CD14-positive monocyte (primary cell): ENCODE results near the gene PCDHGB7. TPM values are rescaled to one million over a fixed set of nuclear protein-coding genes. Genes with fewer than 3 reads are reported as not detected.

Source experiments
- DNase-seq, 3 donors: peaks; one replicate each; pipeline ENCODE4 v3.0.0-alpha.2; 2011 to 2022
- H2AFZ ChIP-seq: 2 replicates; pipeline ENCODE4 v1.6.0; 2012; ENCODE audit warnings: mild to moderate bottlenecking, low read depth, low read length, inconsistent platforms; ENCODE audit not compliant: insufficient read depth, poor library complexity, severe bottlenecking
- H3K27ac ChIP-seq, 2 donors: 1 replicate in 1 of 2; 2 replicates in 1 of 2; pipeline ENCODE4 v1.5.1; 2012 to 2013; ENCODE audit warnings: low read length in 2 of 2, control low read depth in 1 of 2, inconsistent platforms in 1 of 2, low read depth in 1 of 2, mild to moderate bottlenecking in 1 of 2
- H3K27me3 ChIP-seq, 2 donors: one replicate each; pipeline versions ENCODE4 v1.6.0 to v1.6.1; 2011 to 2013; ENCODE audit warnings: low read length in 2 of 2; ENCODE audit not compliant: control insufficient read depth in 2 of 2, insufficient read depth in 2 of 2
- H3K36me3 ChIP-seq, 2 donors: replicated peaks in 1 of 2; 1 replicate in 1 of 2; 2 replicates in 1 of 2; pipeline versions ENCODE4 v1.5.1 to v1.6.1; 2012 to 2013; ENCODE audit warnings: low read length in 2 of 2, control low read depth in 1 of 2, inconsistent platforms in 1 of 2, mild to moderate bottlenecking in 1 of 2; ENCODE audit not compliant: insufficient read depth in 2 of 2, control insufficient read depth in 1 of 2
- H3K4me1 ChIP-seq, 2 donors: 1 replicate in 1 of 2; 2 replicates in 1 of 2; pipeline versions ENCODE4 v1.5.1 to v1.6.1; 2012 to 2013; ENCODE audit warnings: low read length in 2 of 2, control low read depth in 1 of 2, inconsistent platforms in 1 of 2, mild to moderate bottlenecking in 1 of 2, moderate library complexity in 1 of 2; ENCODE audit not compliant: insufficient read depth in 2 of 2, control insufficient read depth in 1 of 2
- H3K4me2 ChIP-seq: replicated peaks from 2 replicates; pipeline ENCODE3; 2012; ENCODE audit warnings: low read length, moderate library complexity, mild to moderate bottlenecking; ENCODE audit not compliant: poor library complexity, severe bottlenecking; ENCODE audit errors: extremely low read depth
- H3K4me3 ChIP-seq, 3 experiments: fragments of 200-600 bp in 1 of 3; sonication (generic) in 1 of 3; replicated peaks in 1 of 3; 1 replicate in 2 of 3; 2 replicates in 1 of 3; pipeline ENCODE4 v1.5.1; 2011 to 2013; ENCODE audit warnings: low read length in 3 of 3, mild to moderate bottlenecking in 3 of 3, control low read depth in 2 of 3, low read depth in 2 of 3, inconsistent platforms in 1 of 3, moderate library complexity in 1 of 3
- H3K79me2 ChIP-seq: 2 replicates; pipeline ENCODE4 v1.6.0; 2012; ENCODE audit warnings: mild to moderate bottlenecking, control low read depth, inconsistent platforms, low read length, moderate library complexity; ENCODE audit not compliant: insufficient read depth
- H3K9ac ChIP-seq: 2 replicates; pipeline ENCODE4 v1.6.0; 2017; ENCODE audit warnings: low read length, mild to moderate bottlenecking; ENCODE audit not compliant: insufficient read depth, poor library complexity, severe bottlenecking
- H3K9me3 ChIP-seq, 2 donors: replicated peaks in 1 of 2; 1 replicate in 1 of 2; 2 replicates in 1 of 2; pipeline versions ENCODE4 v1.5.1 to v1.6.1; 2012 to 2013; ENCODE audit warnings: low read length in 2 of 2, control low read depth in 1 of 2; ENCODE audit not compliant: control insufficient read depth in 1 of 2, insufficient read depth in 1 of 2
- H4K20me1 ChIP-seq: 2 replicates; pipeline ENCODE4 v1.6.0; 2012; ENCODE audit warnings: mild to moderate bottlenecking, low read length, control low read depth, moderate library complexity; ENCODE audit not compliant: insufficient read depth
- H3K27ac Mint-ChIP-seq, 7 donors: one replicate each; pipeline ENCODE4 v1.8.0; 2020; ENCODE audit warnings: mild to moderate bottlenecking in 7 of 7, mixed read lengths in 7 of 7, moderate library complexity in 6 of 7, inconsistent platforms in 2 of 7
- H3K27me3 Mint-ChIP-seq, 3 donors: one replicate each; pipeline ENCODE4 v1.8.0; 2021 to 2022; ENCODE audit warnings: low read depth in 3 of 3, mild to moderate bottlenecking in 3 of 3, mixed read lengths in 3 of 3, moderate library complexity in 3 of 3, inconsistent platforms in 1 of 3
- H3K36me3 Mint-ChIP-seq, 2 donors: one replicate each; pipeline ENCODE4 v1.8.0; 2020; ENCODE audit warnings: mixed read lengths in 2 of 2, inconsistent platforms in 1 of 2, mild to moderate bottlenecking in 1 of 2
- H3K4me1 Mint-ChIP-seq: one replicate; pipeline ENCODE4 v1.8.0; 2020; ENCODE audit warnings: mild to moderate bottlenecking, mixed read lengths
- H3K4me3 Mint-ChIP-seq, 2 donors: one replicate each; pipeline ENCODE4 v1.8.0; 2020; ENCODE audit warnings: mild to moderate bottlenecking in 2 of 2, mixed read lengths in 2 of 2, moderate library complexity in 1 of 2
- H3K9me3 Mint-ChIP-seq, 7 donors: one replicate each; pipeline ENCODE4 v1.8.0; 2020 to 2022; ENCODE audit warnings: mixed read lengths in 7 of 7, mild to moderate bottlenecking in 6 of 7, moderate library complexity in 6 of 7, inconsistent platforms in 2 of 7
- WGBS: methylation state at CpG from one replicate; pipeline ENCODE4 v1.1.5; 2013; ENCODE audit warnings: missing lambda C conversion rate; ENCODE audit not compliant: insufficient coverage; 5-methylcytosine and 5-hydroxymethylcytosine counted together
- intact Hi-C, 2 donors: fragments of 100-400 bp; cut with micrococcal nuclease; formaldehyde crosslinking; loops; one replicate each; pipeline versions ENCODE4 v1.15.0 to v1.15.1; 2023
- polyA plus RNA-seq, 3 donors: library from polyadenylated mRNA; depleted of rRNA in 1 of 3; unstranded in 2 of 3; stranded (reverse) in 1 of 3; fragments of 300-500 nt in 2 of 3; fragments of >200 nt in 1 of 3; fragmentation: Illumina TruSeq in 2 of 3; gene quantifications; 1 replicate in 2 of 3; 2 replicates in 1 of 3; pipeline ENCODE4 v1.2.3, GENCODE V29; 2012 to 2021
- TF ChIP-seq, protein P1 (sequence below): fragments of 200-600 bp; IDR thresholded peaks from one replicate; pipeline ENCODE4 v1.8.0; 2022; ENCODE audit warnings: antibody characterized with exemption, mild to moderate bottlenecking

PCDHGB7 gene
- polyA plus RNA-seq, 3 donors, result 0.04 TPM; not detected in 2

DNA sequence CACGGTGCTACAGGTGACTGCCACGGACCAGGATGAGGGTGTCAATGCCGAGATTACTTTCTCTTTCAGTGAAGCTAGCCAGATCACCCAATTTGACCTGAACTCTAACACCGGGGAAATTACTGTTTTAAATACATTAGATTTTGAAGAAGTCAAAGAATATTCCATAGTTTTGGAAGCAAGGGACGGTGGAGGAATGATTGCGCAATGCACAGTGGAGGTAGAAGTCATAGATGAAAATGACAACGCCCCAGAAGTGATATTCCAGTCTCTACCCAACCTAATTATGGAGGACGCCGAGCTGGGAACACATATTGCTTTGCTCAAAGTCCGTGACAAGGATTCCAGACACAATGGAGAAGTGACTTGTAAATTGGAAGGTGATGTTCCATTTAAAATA lies 28.8 kb upstream of the PCDHGB7 start:
- H3K9ac ChIP-seq, result no peak overlapping the region
- no peak overlapping the region for H3K27ac ChIP-seq
- WGBS, result no CpG with 5 or more reads among the region's 10 CpGs
- Mint-ChIP-seq H3K9me3 (peaks cover 40 to 81% (median 64%) of the 10 kb centered on the region in 7 donors), H3K4me3 (peak overlapping the region in 1 of 2 donors; percentile 63), H3K36me3 (peaks cover 7 to 13% of the 10 kb centered on the region in 2 donors), H3K4me1 (peaks cover 5% of the 10 kb centered on the region), H3K27me3 (peaks cover 45 to 79% (median 77%) of the 10 kb centered on the region in 3 donors), H3K27ac (no peak overlapping the region)
- H3K4me2 ChIP-seq, result no peak overlapping the region
- H2AFZ ChIP-seq, result no peak overlapping the region
- H3K79me2 ChIP-seq, result no peaks in the 10 kb centered on the region
- TF ChIP-seq, protein P1, sequence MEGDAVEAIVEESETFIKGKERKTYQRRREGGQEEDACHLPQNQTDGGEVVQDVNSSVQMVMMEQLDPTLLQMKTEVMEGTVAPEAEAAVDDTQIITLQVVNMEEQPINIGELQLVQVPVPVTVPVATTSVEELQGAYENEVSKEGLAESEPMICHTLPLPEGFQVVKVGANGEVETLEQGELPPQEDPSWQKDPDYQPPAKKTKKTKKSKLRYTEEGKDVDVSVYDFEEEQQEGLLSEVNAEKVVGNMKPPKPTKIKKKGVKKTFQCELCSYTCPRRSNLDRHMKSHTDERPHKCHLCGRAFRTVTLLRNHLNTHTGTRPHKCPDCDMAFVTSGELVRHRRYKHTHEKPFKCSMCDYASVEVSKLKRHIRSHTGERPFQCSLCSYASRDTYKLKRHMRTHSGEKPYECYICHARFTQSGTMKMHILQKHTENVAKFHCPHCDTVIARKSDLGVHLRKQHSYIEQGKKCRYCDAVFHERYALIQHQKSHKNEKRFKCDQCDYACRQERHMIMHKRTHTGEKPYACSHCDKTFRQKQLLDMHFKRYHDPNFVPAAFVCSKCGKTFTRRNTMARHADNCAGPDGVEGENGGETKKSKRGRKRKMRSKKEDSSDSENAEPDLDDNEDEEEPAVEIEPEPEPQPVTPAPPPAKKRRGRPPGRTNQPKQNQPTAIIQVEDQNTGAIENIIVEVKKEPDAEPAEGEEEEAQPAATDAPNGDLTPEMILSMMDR, result no peak
- intact Hi-C loops, result no loop called here
- H3K4me1 ChIP-seq, result no peaks in the 10 kb centered on the region
- H3K9me3 ChIP-seq, result peaks cover 50 to 95% of the 10 kb centered on the region in 2 donors
- H3K27me3 ChIP-seq, result peaks cover 39 to 96% of the 10 kb centered on the region in 2 donors
- no peaks in the 10 kb centered on the region for H4K20me1 ChIP-seq
- no peaks in the 10 kb centered on the region for H3K36me3 ChIP-seq
- no peak overlapping the region for H3K4me3 ChIP-seq
- no peak for DNase-seq

DNA sequence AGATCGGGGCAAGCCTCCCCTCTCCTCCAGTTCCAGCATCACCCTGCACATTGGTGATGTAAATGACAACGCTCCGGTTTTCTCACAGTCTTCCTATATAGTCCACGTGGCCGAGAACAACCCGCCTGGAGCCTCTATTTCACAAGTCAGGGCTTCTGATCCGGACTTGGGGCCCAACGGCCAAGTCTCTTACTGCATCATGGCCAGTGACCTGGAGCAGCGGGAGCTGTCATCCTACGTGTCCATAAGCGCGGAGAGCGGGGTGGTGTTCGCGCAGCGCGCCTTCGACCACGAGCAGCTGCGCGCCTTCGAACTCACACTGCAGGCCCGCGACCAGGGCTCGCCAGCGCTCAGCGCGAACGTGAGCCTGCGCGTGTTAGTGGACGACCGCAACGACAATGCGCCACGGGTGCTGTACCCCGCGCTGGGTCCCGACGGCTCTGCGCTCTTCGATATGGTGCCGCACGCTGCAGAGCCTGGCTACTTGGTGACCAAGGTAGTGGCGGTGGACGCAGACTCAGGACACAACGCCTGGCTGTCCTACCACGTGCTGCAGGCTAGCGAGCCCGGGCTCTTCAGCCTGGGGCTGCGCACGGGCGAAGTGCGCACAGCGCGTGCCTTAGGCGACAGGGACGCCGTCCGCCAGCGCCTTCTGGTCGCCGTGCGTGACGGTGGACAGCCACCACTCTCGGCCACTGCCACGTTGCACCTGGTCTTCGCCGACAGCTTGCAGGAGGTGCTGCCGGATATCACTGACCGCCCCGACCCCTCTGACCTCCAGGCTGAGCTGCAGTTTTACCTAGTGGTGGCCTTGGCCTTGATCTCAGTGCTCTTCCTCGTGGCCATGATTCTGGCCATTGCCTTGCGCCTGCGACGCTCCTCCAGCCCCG lies 28.1 kb upstream of the PCDHGB7 start:
- no peaks in the 10 kb centered on the region for H4K20me1 ChIP-seq
- peaks cover 40 to 96% of the 10 kb centered on the region in 2 donors for H3K27me3 ChIP-seq
- H3K27ac ChIP-seq, result no peak overlapping the region
- Mint-ChIP-seq H3K9me3 (peaks cover 43 to 81% (median 64%) of the 10 kb centered on the region in 7 donors), H3K36me3 (peaks cover 7 to 12% of the 10 kb centered on the region in 2 donors), H3K27ac (no peak overlapping the region), H3K4me3 (peak overlapping the region; percentile 1 to 75), H3K4me1 (peaks cover 5% of the 10 kb centered on the region), H3K27me3 (peaks cover 51 to 82% (median 77%) of the 10 kb centered on the region in 3 donors)
- no peaks in the 10 kb centered on the region for H3K4me1 ChIP-seq
- intact Hi-C loops, result no loop called here
- H3K79me2 ChIP-seq, result no peaks in the 10 kb centered on the region
- H3K9me3 ChIP-seq, result peaks cover 52 to 96% of the 10 kb centered on the region in 2 donors
- 37% methylated on average over 77 of the region's 77 CpGs for WGBS
- H3K4me3 ChIP-seq, result no peak overlapping the region
- no peaks in the 10 kb centered on the region for H3K36me3 ChIP-seq
- no peak for DNase-seq
- TF ChIP-seq, protein P1, result no peak
- no peak overlapping the region for H2AFZ ChIP-seq
- no peak overlapping the region for H3K9ac ChIP-seq
- H3K4me2 ChIP-seq, result no peak overlapping the region
